HG02571 (cell line): ENCODE data around the gene EML3.
A peak's percentile ranks its signal among the peaks of the same experiment; 100 is the strongest.
"Not testable (repeated sequence)": the region's sequence is repeated elsewhere in the genome, so short reads cannot be mapped to it uniquely, and the experiment has no call there.

ENCODE experiments used
- ATAC-seq: cut with Tn5 transposase; IDR thresholded peaks from one replicate; pipeline ENCODE4 v1.9.1; 2021; ENCODE audit warnings: mild to moderate bottlenecking, moderate library complexity; ENCODE audit not compliant: unreplicated experiment

Gene EML3

GRCh38 chr11:62612366-62613290, at the start of gene EML3, which contains the start of gene ROM1:
TSS of gene EML3 (minus strand) at chr11:62612775. CDS start at chr11:62612457, 318 bp downstream.
TSS of gene ROM1 (plus strand) at chr11:62613257. CDS start at chr11:62613282, 25 bp downstream.
- peak; percentile 56 for ATAC-seq

- ATAC-seq = no peak
These were observed 44.3 kb upstream of the EML3 start for GRCh38 chr11:62656796-62657429.

- no peak for ATAC-seq
These were observed 41.7 kb upstream of the EML3 start for GRCh38 chr11:62654297-62654696.

- no peak for ATAC-seq
These were observed 39.8 kb upstream of the EML3 start for GRCh38 chr11:62652161-62653006.

GRCh38 chr11:62650283-62650682, 37.7 kb upstream of the EML3 start:
- ATAC-seq = not testable (repeated sequence)

GRCh38 chr11:62649486-62649885, 36.9 kb upstream of the EML3 start:
- no peak for ATAC-seq

- no peak for ATAC-seq
These were observed 36.4 kb upstream of the EML3 start for GRCh38 chr11:62648967-62649364.

GRCh38 chr11:62648185-62648966, 35.8 kb upstream of the EML3 start:
- no peak for ATAC-seq

- ATAC-seq = no peak
These were observed 35.0 kb upstream of the EML3 start for GRCh38 chr11:62647609-62648005.

- no peak for ATAC-seq
These were observed 34.4 kb upstream of the EML3 start for GRCh38 chr11:62646825-62647608.

- ATAC-seq = peak; percentile 96
These were observed 33.6 kb upstream of the EML3 start, which contains the start of gene GANAB for GRCh38 chr11:62645946-62646824. TSS of gene GANAB (minus strand) at chr11:62646613. CDS start at chr11:62646599, 14 bp downstream.

- ATAC-seq = no peak
These were observed 33.0 kb upstream of the EML3 start for GRCh38 chr11:62645671-62645945.

- ATAC-seq = no peak
These were observed 31.6 kb upstream of the EML3 start for GRCh38 chr11:62644220-62644619.

GRCh38 chr11:62632492-62632891, 19.9 kb upstream of the EML3 start:
- ATAC-seq = no peak

GRCh38 chr11:62627713-62628112, 15.1 kb upstream of the EML3 start:
- no peak for ATAC-seq

GRCh38 chr11:62622476-62623089, 10.0 kb upstream of the EML3 start:
- no peak for ATAC-seq

- ATAC-seq = peak; percentile 93
These were observed 9.2 kb upstream of the EML3 start, which contains the start of gene B3GAT3 for GRCh38 chr11:62621567-62622470. TSS of gene B3GAT3 (minus strand) at chr11:62621986. CDS start at chr11:62621947, 39 bp downstream.
